HepG2 (cell line): ENCODE results near the gene TUBA4B. TPM values are rescaled to one million over a fixed set of nuclear protein-coding genes. Genes with fewer than 3 reads are reported as not detected.

ENCODE experiments used
- FOXJ3 ChIP-seq: sonication (generic); formaldehyde crosslinking; IDR thresholded peaks from 2 replicates; pipeline ENCODE4 v1.4.0; 2020; ENCODE audit warnings: missing genetic modification reagents, mild to moderate bottlenecking, borderline replicate concordance
- GTF2F1 ChIP-seq: fragments of 150-350 bp; IDR thresholded peaks from 2 replicates; pipeline ENCODE4 v1.6.1; 2014; ENCODE audit warnings: low read length
- HDAC1 ChIP-seq: sonication (generic); formaldehyde crosslinking; IDR thresholded peaks from 2 replicates; pipeline ENCODE4 v1.5.1; 2020; ENCODE audit warnings: mild to moderate bottlenecking, missing genetic modification reagents
- KLF15 ChIP-seq: sonication (generic); formaldehyde crosslinking; IDR thresholded peaks from 2 replicates; pipeline ENCODE4 v1.8.1; 2023; ENCODE audit warnings: borderline replicate concordance, mild to moderate bottlenecking, inconsistent platforms, missing genetic modification reagents, mixed read lengths
- NRL ChIP-seq: sonication (generic); formaldehyde crosslinking; IDR thresholded peaks from 2 replicates; pipeline ENCODE4 v1.5.0; 2020; ENCODE audit warnings: missing genetic modification reagents, mild to moderate bottlenecking, moderate library complexity, borderline replicate concordance
- SMC3 ChIP-seq: IDR thresholded peaks from 2 replicates; pipeline ENCODE4 v1.6.1; 2011; ENCODE audit warnings: low read length, improper control_type of control experiment
- SOX5 ChIP-seq: IDR thresholded peaks from 2 replicates; pipeline ENCODE4 v1.6.1; 2016; ENCODE audit warnings: borderline replicate concordance
- ZKSCAN5 ChIP-seq: sonication (generic); formaldehyde crosslinking; IDR thresholded peaks from 2 replicates; pipeline ENCODE4 v1.5.1; 2020; ENCODE audit warnings: mild to moderate bottlenecking, missing genetic modification reagents
- ZNF260 ChIP-seq: sonication (generic); formaldehyde crosslinking; IDR thresholded peaks from 2 replicates; pipeline ENCODE4 v1.4.0; 2020; ENCODE audit warnings: missing genetic modification reagents, low read depth, mild to moderate bottlenecking, borderline replicate concordance
- ZNF644 ChIP-seq: IDR thresholded peaks from 2 replicates; pipeline ENCODE4 v1.6.1; 2016; ENCODE audit warnings: low read depth
- polyA plus RNA-seq, 8 experiments: library from polyadenylated mRNA; depleted of rRNA in 3 of 8; stranded (reverse) in 7 of 8; unstranded in 1 of 8; fragments of >200 nt; fragmentation: Illumina TruSeq in 4 of 8; extraction: Trizol in 4 of 8; gene quantifications; 2 replicates each; pipeline versions ENCODE4 v1.2.1 to v1.2.3, GENCODE V29; 2011 to 2016; ENCODE audit warnings: low read depth in 4 of 8, missing spikeins in 1 of 8, mixed read lengths in 1 of 8; ENCODE audit not compliant: insufficient read depth in 1 of 8
- total RNA-seq, 5 experiments: library from RNA; depleted of rRNA; stranded (reverse); fragments of >200 nt; fragmentation: Illumina TruSeq; extraction: Trizol; gene quantifications; 2 replicates each; pipeline ENCODE4 v1.2.3, GENCODE V29; 2016; ENCODE audit warnings: low read depth in 1 of 5
- TF ChIP-seq, protein P1 (sequence below): sonication (generic); formaldehyde crosslinking; IDR thresholded peaks from 2 replicates; pipeline ENCODE4 v1.5.0; 2020; ENCODE audit warnings: mild to moderate bottlenecking, missing genetic modification reagents
- TF ChIP-seq, protein P2 (sequence below): sonication (generic); formaldehyde crosslinking; IDR thresholded peaks from 2 replicates; pipeline ENCODE4 v1.9.0; 2021; ENCODE audit warnings: missing genetic modification reagents, borderline replicate concordance
- TF ChIP-seq, protein P3 (sequence below): sonication (generic); formaldehyde crosslinking; IDR thresholded peaks from 2 replicates; pipeline ENCODE4; 2020; ENCODE audit warnings: missing genetic modification reagents, mild to moderate bottlenecking, borderline replicate concordance
- TF ChIP-seq, protein P4 (sequence below): sonication (generic); formaldehyde crosslinking; IDR thresholded peaks from 2 replicates; pipeline ENCODE4 v1.9.0; 2021; ENCODE audit warnings: missing genetic modification reagents, mild to moderate bottlenecking, borderline replicate concordance
- TF ChIP-seq, protein P5 (sequence below): sonication (generic); formaldehyde crosslinking; IDR thresholded peaks from 2 replicates; pipeline ENCODE4 v1.4.0; 2020; ENCODE audit warnings: missing genetic modification reagents

Gene TUBA4B
- total and polyA plus RNA-seq, 2 of the 13 experiments (the other 11 are each of a cell fraction or from before 2014, with no cell fraction given), result 0.18 to 0.22 TPM

DNA sequence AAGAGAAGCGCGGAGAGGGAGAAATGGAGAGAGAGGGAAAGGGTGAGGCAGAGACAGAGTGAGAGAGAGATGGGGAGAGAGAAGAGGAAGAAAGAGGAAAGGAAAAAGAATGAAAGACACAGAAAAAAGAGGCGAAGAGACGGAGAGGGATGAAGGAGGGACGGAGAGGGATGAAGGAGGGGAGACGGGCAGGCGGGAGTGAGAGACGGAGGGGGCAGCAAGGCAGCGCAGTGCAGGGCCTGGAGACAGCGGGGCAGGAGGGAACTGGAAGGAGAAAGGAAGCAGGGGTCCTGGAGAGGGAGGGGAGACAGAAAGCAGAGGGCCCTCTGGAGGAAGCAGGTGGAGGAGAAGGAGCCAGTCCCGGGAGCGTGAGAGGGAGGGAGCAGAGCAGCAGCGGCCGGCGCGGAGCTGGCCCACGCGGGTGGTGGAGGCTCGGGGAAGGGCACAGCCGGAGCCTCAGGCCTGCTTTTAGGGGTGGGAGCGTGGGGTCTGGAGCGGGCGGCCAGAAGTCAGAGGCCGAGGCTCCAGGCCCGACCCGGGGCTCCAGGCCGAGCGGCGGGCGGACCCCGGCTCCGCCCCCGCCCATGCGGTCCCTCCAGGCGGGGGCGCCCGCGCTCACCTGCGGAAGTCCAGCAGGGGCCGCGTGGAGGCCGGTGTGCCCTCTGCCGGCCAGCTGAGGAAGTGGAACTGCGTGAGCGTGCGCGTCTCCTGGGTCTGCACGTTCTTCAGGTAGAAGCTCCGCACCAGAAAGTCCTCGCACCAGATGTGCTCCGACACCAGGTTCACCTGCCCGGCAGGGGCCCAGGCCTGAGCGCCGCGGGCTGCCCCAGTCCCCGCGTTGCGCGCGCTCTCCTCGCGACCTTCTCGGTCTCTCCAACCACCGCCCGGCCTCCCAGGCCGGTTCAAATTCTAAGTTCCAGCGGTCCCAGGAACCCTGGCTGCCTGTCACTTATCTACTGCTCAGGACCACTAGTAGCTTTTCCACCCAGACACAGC lies 41.6 kb downstream of the TUBA4B start (continued):
- TF ChIP-seq KLF15 (CRISPR knock-in tag), result 0 out of 2 replicates have a peak, but pooled peaks have one; percentile 81
- TF ChIP-seq, protein P1, sequence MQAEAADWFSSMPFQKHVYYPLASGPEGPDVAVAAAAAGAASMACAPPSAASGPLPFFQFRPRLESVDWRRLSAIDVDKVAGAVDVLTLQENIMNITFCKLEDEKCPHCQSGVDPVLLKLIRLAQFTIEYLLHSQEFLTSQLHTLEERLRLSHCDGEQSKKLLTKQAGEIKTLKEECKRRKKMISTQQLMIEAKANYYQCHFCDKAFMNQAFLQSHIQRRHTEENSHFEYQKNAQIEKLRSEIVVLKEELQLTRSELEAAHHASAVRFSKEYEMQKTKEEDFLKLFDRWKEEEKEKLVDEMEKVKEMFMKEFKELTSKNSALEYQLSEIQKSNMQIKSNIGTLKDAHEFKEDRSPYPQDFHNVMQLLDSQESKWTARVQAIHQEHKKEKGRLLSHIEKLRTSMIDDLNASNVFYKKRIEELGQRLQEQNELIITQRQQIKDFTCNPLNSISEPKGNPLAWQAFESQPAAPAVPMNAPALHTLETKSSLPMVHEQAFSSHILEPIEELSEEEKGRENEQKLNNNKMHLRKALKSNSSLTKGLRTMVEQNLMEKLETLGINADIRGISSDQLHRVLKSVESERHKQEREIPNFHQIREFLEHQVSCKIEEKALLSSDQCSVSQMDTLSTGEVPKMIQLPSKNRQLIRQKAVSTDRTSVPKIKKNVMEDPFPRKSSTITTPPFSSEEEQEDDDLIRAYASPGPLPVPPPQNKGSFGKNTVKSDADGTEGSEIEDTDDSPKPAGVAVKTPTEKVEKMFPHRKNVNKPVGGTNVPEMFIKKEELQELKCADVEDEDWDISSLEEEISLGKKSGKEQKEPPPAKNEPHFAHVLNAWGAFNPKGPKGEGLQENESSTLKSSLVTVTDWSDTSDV (CRISPR knock-in tag), result no peak
- TF ChIP-seq ZNF644 (CRISPR knock-in tag), result no peak
- TF ChIP-seq FOXJ3, result peak; percentile 42; the same call in 1 of the 2 replicates
- peak; percentile 55; the same call in 1 of the 2 replicates for TF ChIP-seq SMC3
- TF ChIP-seq, protein P2, sequence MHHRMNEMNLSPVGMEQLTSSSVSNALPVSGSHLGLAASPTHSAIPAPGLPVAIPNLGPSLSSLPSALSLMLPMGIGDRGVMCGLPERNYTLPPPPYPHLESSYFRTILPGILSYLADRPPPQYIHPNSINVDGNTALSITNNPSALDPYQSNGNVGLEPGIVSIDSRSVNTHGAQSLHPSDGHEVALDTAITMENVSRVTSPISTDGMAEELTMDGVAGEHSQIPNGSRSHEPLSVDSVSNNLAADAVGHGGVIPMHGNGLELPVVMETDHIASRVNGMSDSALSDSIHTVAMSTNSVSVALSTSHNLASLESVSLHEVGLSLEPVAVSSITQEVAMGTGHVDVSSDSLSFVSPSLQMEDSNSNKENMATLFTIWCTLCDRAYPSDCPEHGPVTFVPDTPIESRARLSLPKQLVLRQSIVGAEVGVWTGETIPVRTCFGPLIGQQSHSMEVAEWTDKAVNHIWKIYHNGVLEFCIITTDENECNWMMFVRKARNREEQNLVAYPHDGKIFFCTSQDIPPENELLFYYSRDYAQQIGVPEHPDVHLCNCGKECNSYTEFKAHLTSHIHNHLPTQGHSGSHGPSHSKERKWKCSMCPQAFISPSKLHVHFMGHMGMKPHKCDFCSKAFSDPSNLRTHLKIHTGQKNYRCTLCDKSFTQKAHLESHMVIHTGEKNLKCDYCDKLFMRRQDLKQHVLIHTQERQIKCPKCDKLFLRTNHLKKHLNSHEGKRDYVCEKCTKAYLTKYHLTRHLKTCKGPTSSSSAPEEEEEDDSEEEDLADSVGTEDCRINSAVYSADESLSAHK (CRISPR knock-in tag), result peak; percentile 75; the same call in 1 of the 2 replicates
- peak; percentile 61; the same call in 1 of the 2 replicates for TF ChIP-seq SOX5 (CRISPR knock-in tag)
- TF ChIP-seq ZNF260, result no peak
- TF ChIP-seq, protein P3, sequence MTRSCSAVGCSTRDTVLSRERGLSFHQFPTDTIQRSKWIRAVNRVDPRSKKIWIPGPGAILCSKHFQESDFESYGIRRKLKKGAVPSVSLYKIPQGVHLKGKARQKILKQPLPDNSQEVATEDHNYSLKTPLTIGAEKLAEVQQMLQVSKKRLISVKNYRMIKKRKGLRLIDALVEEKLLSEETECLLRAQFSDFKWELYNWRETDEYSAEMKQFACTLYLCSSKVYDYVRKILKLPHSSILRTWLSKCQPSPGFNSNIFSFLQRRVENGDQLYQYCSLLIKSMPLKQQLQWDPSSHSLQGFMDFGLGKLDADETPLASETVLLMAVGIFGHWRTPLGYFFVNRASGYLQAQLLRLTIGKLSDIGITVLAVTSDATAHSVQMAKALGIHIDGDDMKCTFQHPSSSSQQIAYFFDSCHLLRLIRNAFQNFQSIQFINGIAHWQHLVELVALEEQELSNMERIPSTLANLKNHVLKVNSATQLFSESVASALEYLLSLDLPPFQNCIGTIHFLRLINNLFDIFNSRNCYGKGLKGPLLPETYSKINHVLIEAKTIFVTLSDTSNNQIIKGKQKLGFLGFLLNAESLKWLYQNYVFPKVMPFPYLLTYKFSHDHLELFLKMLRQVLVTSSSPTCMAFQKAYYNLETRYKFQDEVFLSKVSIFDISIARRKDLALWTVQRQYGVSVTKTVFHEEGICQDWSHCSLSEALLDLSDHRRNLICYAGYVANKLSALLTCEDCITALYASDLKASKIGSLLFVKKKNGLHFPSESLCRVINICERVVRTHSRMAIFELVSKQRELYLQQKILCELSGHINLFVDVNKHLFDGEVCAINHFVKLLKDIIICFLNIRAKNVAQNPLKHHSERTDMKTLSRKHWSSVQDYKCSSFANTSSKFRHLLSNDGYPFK (CRISPR knock-in tag), result no peak; the same call in 1 of the 2 replicates
- TF ChIP-seq GTF2F1, result no peak
- TF ChIP-seq, protein P4, sequence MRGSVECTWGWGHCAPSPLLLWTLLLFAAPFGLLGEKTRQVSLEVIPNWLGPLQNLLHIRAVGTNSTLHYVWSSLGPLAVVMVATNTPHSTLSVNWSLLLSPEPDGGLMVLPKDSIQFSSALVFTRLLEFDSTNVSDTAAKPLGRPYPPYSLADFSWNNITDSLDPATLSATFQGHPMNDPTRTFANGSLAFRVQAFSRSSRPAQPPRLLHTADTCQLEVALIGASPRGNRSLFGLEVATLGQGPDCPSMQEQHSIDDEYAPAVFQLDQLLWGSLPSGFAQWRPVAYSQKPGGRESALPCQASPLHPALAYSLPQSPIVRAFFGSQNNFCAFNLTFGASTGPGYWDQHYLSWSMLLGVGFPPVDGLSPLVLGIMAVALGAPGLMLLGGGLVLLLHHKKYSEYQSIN (CRISPR knock-in tag), result no peak
- no peak for TF ChIP-seq NRL (CRISPR knock-in tag)
- no peak for TF ChIP-seq ZKSCAN5 (CRISPR knock-in tag)
- TF ChIP-seq, protein P5, sequence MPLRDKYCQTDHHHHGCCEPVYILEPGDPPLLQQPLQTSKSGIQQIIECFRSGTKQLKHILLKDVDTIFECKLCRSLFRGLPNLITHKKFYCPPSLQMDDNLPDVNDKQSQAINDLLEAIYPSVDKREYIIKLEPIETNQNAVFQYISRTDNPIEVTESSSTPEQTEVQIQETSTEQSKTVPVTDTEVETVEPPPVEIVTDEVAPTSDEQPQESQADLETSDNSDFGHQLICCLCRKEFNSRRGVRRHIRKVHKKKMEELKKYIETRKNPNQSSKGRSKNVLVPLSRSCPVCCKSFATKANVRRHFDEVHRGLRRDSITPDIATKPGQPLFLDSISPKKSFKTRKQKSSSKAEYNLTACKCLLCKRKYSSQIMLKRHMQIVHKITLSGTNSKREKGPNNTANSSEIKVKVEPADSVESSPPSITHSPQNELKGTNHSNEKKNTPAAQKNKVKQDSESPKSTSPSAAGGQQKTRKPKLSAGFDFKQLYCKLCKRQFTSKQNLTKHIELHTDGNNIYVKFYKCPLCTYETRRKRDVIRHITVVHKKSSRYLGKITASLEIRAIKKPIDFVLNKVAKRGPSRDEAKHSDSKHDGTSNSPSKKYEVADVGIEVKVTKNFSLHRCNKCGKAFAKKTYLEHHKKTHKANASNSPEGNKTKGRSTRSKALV (CRISPR knock-in tag), result peak; percentile 86
- peak; percentile 76 for TF ChIP-seq HDAC1 (CRISPR knock-in tag)
